OCI-LY7 (cell line): ENCODE results near the gene RBP4.

Source experiments
- CTCF ChIP-seq: fragments of 200-600 bp; sonication (generic); conservative IDR thresholded peaks from 2 replicates; pipeline ENCODE4 v1.5.1; 2014; ENCODE audit warnings: mild to moderate bottlenecking, antibody characterized with exemption, low read length, moderate library complexity, mixed read lengths
- EZH2phosphoT487 ChIP-seq: fragments of 200-600 bp; sonication (generic); IDR thresholded peaks from 2 replicates; pipeline ENCODE4 v1.6.1; 2018; ENCODE audit warnings: low read depth, borderline replicate concordance, mild to moderate bottlenecking, mixed run types, antibody characterized with exemption, low read length, moderate library complexity, mixed read lengths

GRCh38 chr10:93620925-93621324 lies 19.9 kb upstream of the RBP4 start:
- TF ChIP-seq CTCF (no peak), EZH2phosphoT487 (no peak)
